T-helper 22 cell (primary cell): ENCODE results near the gene OTUB2.
A peak's percentile ranks its signal among the peaks of the same experiment; 100 is the strongest.

Experiments used
- DNase-seq: peaks from one replicate; pipeline ENCODE4 v3.0.0-alpha.2; 2020; ENCODE audit warnings: low read depth

The OTUB2 gene

GRCh38 chr14:94021416-94022157 lies 4.6 kb upstream of the OTUB2 start:
- no peak for DNase-seq

- no peak for DNase-seq
These were observed 3.4 kb upstream of the OTUB2 start for GRCh38 chr14:94022532-94023411.

GRCh38 chr14:94024549-94024948 lies 1.6 kb upstream of the OTUB2 start:
- no peak for DNase-seq

GRCh38 chr14:94025720-94026119 lies 420 bp upstream of the OTUB2 start:
- no peak for DNase-seq

- no peak for DNase-seq
These were observed 839 bp downstream of the OTUB2 start for GRCh38 chr14:94026889-94027469.

- no peak for DNase-seq
These were observed 1.7 kb downstream of the OTUB2 start for GRCh38 chr14:94027566-94028449.

- no peak for DNase-seq
These were observed 2.3 kb downstream of the OTUB2 start for GRCh38 chr14:94028450-94028826.

GRCh38 chr14:94029265-94029664 lies 3.1 kb downstream of the OTUB2 start:
- DNase-seq, result no peak

- DNase-seq, result no peak
These were observed 3.6 kb downstream of the OTUB2 start for GRCh38 chr14:94029671-94030203.

- no peak for DNase-seq
These were observed 4.4 kb downstream of the OTUB2 start for GRCh38 chr14:94030571-94030970.

GRCh38 chr14:94031161-94031882 lies 5.2 kb downstream of the OTUB2 start:
- DNase-seq, result no peak

GRCh38 chr14:94031883-94032279 lies 5.7 kb downstream of the OTUB2 start:
- DNase-seq, result no peak

GRCh38 chr14:94034886-94035285 lies 8.7 kb downstream of the OTUB2 start:
- no peak for DNase-seq

- peak; percentile 30 for DNase-seq
These were observed 10.4 kb downstream of the OTUB2 start for GRCh38 chr14:94036313-94037167.

GRCh38 chr14:94037954-94038353 lies 11.8 kb downstream of the OTUB2 start:
- DNase-seq, result no peak

- DNase-seq, result no peak
These were observed 12.4 kb downstream of the OTUB2 start for GRCh38 chr14:94038510-94038909.

GRCh38 chr14:94038921-94039629 lies 12.9 kb downstream of the OTUB2 start:
- DNase-seq, result no peak

GRCh38 chr14:94040247-94040646 lies 14.1 kb downstream of the OTUB2 start:
- DNase-seq, result no peak

GRCh38 chr14:94040796-94041195 lies 14.7 kb downstream of the OTUB2 start:
- DNase-seq, result no peak
